GM23338 (cell line): Measurements from ENCODE around the gene OR4L1.

Source experiments
- CREB1 ChIP-seq: fragments of 250-450 bp; sonication (Bioruptor Pico); IDR thresholded peaks from 2 replicates; pipeline ENCODE4 v1.5.0; 2020; ENCODE audit warnings: low read depth, mild to moderate bottlenecking, moderate library complexity
- EZH2 ChIP-seq: fragments of 200-600 bp; sonication (generic); IDR thresholded peaks from one replicate; pipeline ENCODE4 v1.8.0; 2017; ENCODE audit warnings: antibody characterized with exemption, mild to moderate bottlenecking, low read depth; ENCODE audit not compliant: unreplicated experiment
- EZH2phosphoT487 ChIP-seq: fragments of 200-600 bp; sonication (generic); IDR thresholded peaks from one replicate; pipeline ENCODE4 v1.8.1; 2018; ENCODE audit warnings: antibody characterized with exemption; ENCODE audit not compliant: unreplicated experiment
- JUNB ChIP-seq: IDR thresholded peaks from one replicate; pipeline ENCODE4 v1.6.1; 2016; ENCODE audit warnings: antibody characterized with exemption; ENCODE audit not compliant: unreplicated experiment
- NANOG ChIP-seq: IDR thresholded peaks from 2 replicates; pipeline ENCODE4 v1.6.1; 2016; ENCODE audit warnings: antibody characterized with exemption, borderline replicate concordance
- POLR2AphosphoS5 ChIP-seq: IDR thresholded peaks from 2 replicates; pipeline ENCODE4 v1.6.1; 2016; ENCODE audit warnings: antibody characterized with exemption, low read depth
- STAT1 ChIP-seq: IDR thresholded peaks from one replicate; pipeline ENCODE4 v1.6.1; 2016; ENCODE audit warnings: antibody characterized with exemption; ENCODE audit not compliant: unreplicated experiment
- ZNF114 ChIP-seq: fragments of 250-450 bp; sonication (Bioruptor Pico); IDR thresholded peaks from 2 replicates; pipeline ENCODE4 v1.5.0; 2020; ENCODE audit warnings: mild to moderate bottlenecking, moderate library complexity
- TF ChIP-seq, protein P1 (sequence below), 2 experiments: fragments of 200-600 bp in 1 of 2; sonication (generic) in 1 of 2; conservative IDR thresholded peaks; 2 replicates each; pipeline versions ENCODE4 v1.5.1 to v1.6.1; 2016 to 2017; ENCODE audit warnings: antibody characterized with exemption in 2 of 2, low read depth in 2 of 2, mild to moderate bottlenecking in 2 of 2, moderate library complexity in 1 of 2
- TF ChIP-seq, protein P2 (sequence below): IDR thresholded peaks from one replicate; pipeline ENCODE4 v1.6.1; 2018; ENCODE audit warnings: antibody characterized with exemption; ENCODE audit not compliant: unreplicated experiment
- TF ChIP-seq, protein P3 (sequence below): IDR thresholded peaks from 2 replicates; pipeline ENCODE4 v1.6.1; 2016; ENCODE audit warnings: antibody characterized with exemption
- TF ChIP-seq, protein P4 (sequence below): fragments of 250-450 bp; sonication (Bioruptor Pico); IDR thresholded peaks from 2 replicates; pipeline ENCODE4 v1.5.0; 2020; ENCODE audit warnings: mild to moderate bottlenecking, moderate library complexity

DNA sequence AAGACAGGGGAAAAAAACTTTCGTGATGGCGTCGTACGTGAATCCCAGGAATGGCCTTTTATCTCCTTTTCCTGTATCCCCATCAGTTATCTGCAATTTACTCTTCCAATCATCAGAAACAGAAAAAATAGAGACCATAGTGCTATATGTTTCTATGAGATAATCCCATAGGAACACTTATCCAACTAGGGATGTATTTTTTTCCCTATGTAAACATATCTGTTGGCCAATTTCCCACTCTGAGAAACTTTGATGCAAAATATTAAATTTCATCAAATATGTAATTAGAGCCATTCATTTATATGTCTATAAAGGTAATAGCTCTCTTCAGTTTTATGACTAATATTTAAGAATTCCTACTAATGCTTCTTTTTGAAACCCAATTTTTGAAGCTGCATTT is 23.9 kb upstream of the OR4L1 start, which contains the start of gene OR4K13:
- TF ChIP-seq, protein P1, sequence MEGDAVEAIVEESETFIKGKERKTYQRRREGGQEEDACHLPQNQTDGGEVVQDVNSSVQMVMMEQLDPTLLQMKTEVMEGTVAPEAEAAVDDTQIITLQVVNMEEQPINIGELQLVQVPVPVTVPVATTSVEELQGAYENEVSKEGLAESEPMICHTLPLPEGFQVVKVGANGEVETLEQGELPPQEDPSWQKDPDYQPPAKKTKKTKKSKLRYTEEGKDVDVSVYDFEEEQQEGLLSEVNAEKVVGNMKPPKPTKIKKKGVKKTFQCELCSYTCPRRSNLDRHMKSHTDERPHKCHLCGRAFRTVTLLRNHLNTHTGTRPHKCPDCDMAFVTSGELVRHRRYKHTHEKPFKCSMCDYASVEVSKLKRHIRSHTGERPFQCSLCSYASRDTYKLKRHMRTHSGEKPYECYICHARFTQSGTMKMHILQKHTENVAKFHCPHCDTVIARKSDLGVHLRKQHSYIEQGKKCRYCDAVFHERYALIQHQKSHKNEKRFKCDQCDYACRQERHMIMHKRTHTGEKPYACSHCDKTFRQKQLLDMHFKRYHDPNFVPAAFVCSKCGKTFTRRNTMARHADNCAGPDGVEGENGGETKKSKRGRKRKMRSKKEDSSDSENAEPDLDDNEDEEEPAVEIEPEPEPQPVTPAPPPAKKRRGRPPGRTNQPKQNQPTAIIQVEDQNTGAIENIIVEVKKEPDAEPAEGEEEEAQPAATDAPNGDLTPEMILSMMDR (conservative IDR thresholded peaks at IDR 0.05; ENCODE audit: low read depth in 2 of 2), result no peak
- TF ChIP-seq CREB1 (CRISPR knock-in tag) (no peak), POLR2AphosphoS5 (no peak), EZH2phosphoT487 (no peak), JUNB (no peak), EZH2 (no peak), STAT1 (no peak), ZNF114 (CRISPR knock-in tag) (no peak), NANOG (no peak)
- TF ChIP-seq, protein P2, sequence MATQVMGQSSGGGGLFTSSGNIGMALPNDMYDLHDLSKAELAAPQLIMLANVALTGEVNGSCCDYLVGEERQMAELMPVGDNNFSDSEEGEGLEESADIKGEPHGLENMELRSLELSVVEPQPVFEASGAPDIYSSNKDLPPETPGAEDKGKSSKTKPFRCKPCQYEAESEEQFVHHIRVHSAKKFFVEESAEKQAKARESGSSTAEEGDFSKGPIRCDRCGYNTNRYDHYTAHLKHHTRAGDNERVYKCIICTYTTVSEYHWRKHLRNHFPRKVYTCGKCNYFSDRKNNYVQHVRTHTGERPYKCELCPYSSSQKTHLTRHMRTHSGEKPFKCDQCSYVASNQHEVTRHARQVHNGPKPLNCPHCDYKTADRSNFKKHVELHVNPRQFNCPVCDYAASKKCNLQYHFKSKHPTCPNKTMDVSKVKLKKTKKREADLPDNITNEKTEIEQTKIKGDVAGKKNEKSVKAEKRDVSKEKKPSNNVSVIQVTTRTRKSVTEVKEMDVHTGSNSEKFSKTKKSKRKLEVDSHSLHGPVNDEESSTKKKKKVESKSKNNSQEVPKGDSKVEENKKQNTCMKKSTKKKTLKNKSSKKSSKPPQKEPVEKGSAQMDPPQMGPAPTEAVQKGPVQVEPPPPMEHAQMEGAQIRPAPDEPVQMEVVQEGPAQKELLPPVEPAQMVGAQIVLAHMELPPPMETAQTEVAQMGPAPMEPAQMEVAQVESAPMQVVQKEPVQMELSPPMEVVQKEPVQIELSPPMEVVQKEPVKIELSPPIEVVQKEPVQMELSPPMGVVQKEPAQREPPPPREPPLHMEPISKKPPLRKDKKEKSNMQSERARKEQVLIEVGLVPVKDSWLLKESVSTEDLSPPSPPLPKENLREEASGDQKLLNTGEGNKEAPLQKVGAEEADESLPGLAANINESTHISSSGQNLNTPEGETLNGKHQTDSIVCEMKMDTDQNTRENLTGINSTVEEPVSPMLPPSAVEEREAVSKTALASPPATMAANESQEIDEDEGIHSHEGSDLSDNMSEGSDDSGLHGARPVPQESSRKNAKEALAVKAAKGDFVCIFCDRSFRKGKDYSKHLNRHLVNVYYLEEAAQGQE, result no peak
- TF ChIP-seq, protein P3, sequence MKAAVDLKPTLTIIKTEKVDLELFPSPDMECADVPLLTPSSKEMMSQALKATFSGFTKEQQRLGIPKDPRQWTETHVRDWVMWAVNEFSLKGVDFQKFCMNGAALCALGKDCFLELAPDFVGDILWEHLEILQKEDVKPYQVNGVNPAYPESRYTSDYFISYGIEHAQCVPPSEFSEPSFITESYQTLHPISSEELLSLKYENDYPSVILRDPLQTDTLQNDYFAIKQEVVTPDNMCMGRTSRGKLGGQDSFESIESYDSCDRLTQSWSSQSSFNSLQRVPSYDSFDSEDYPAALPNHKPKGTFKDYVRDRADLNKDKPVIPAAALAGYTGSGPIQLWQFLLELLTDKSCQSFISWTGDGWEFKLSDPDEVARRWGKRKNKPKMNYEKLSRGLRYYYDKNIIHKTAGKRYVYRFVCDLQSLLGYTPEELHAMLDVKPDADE, result no peak
- TF ChIP-seq, protein P4, sequence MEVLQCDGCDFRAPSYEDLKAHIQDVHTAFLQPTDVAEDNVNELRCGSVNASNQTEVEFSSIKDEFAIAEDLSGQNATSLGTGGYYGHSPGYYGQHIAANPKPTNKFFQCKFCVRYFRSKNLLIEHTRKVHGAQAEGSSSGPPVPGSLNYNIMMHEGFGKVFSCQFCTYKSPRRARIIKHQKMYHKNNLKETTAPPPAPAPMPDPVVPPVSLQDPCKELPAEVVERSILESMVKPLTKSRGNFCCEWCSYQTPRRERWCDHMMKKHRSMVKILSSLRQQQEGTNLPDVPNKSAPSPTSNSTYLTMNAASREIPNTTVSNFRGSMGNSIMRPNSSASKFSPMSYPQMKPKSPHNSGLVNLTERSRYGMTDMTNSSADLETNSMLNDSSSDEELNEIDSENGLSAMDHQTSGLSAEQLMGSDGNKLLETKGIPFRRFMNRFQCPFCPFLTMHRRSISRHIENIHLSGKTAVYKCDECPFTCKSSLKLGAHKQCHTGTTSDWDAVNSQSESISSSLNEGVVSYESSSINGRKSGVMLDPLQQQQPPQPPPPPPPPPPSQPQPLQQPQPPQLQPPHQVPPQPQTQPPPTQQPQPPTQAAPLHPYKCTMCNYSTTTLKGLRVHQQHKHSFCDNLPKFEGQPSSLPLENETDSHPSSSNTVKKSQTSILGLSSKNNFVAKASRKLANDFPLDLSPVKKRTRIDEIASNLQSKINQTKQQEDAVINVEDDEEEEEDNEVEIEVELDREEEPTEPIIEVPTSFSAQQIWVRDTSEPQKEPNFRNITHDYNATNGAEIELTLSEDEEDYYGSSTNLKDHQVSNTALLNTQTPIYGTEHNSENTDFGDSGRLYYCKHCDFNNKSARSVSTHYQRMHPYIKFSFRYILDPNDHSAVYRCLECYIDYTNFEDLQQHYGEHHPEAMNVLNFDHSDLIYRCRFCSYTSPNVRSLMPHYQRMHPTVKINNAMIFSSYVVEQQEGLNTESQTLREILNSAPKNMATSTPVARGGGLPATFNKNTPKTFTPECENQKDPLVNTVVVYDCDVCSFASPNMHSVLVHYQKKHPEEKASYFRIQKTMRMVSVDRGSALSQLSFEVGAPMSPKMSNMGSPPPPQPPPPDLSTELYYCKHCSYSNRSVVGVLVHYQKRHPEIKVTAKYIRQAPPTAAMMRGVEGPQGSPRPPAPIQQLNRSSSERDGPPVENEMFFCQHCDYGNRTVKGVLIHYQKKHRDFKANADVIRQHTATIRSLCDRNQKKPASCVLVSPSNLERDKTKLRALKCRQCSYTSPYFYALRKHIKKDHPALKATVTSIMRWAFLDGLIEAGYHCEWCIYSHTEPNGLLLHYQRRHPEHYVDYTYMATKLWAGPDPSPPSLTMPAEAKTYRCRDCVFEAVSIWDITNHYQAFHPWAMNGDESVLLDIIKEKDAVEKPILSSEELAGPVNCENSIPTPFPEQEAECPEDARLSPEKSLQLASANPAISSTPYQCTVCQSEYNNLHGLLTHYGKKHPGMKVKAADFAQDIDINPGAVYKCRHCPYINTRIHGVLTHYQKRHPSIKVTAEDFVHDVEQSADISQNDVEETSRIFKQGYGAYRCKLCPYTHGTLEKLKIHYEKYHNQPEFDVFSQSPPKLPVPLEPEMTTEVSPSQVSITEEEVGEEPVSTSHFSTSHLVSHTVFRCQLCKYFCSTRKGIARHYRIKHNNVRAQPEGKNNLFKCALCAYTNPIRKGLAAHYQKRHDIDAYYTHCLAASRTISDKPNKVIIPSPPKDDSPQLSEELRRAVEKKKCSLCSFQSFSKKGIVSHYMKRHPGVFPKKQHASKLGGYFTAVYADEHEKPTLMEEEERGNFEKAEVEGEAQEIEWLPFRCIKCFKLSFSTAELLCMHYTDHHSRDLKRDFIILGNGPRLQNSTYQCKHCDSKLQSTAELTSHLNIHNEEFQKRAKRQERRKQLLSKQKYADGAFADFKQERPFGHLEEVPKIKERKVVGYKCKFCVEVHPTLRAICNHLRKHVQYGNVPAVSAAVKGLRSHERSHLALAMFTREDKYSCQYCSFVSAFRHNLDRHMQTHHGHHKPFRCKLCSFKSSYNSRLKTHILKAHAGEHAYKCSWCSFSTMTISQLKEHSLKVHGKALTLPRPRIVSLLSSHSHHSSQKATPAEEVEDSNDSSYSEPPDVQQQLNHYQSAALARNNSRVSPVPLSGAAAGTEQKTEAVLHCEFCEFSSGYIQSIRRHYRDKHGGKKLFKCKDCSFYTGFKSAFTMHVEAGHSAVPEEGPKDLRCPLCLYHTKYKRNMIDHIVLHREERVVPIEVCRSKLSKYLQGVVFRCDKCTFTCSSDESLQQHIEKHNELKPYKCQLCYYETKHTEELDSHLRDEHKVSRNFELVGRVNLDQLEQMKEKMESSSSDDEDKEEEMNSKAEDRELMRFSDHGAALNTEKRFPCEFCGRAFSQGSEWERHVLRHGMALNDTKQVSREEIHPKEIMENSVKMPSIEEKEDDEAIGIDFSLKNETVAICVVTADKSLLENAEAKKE (CRISPR knock-in tag), result no peak
